ENCODE results near the gene RPN1. TPM values are rescaled to one million over a fixed set of nuclear protein-coding genes. Genes with fewer than 3 reads are reported as not detected.
A peak's percentile ranks its signal among the peaks of the same experiment; 100 is the strongest.
"Not testable (repeated sequence)": the region's sequence is repeated elsewhere in the genome, so short reads cannot be mapped to it uniquely, and the experiment has no call there.

The RPN1 gene
- total and polyA plus RNA-seq, 2 experiments from 2014 or later, result 419 to 422 TPM

DNA sequence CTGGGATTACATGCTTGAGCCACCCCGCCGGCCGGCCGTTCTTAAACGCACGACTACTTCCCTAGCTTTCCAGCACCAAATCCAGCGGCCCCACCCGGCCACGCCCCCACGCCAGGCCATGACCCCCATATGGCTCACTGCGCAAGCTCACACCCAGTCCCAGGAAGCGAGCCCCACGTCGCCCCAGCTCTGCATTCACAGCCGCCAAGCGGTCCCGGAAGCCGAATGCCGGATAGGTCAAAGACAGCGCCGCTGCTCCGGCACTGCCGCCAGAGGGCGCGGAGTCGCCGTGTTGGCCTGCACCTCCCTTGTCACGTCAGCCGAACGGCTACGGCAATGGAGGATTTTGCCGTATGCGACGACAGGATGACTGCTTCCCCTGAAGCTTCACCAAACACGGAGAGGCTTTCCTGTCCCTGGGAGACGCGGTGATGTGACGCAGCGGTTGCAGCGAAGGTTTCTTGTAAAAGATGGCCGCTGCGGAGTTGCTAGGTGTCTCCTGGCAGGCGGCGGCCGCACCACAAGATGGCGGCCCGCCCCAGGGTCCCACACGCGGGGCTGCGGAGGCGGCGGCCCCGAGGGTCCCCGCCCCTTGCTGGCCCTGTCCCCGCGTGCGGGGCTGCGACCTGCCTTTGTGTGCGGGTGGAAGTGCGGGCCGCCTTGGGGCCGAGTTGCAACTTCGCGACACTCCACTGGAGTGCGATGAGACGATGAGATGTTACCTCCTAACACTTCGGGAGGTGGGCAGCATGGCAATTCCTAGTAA lies 30.2 kb upstream of the RPN1 start:
- H3K36me3 ChIP-seq (replicated peaks; ENCODE audit: insufficient read depth, low read depth), result no peaks in the 10 kb centered on the region
- no peaks in the 10 kb centered on the region for H3K27me3 ChIP-seq

DNA sequence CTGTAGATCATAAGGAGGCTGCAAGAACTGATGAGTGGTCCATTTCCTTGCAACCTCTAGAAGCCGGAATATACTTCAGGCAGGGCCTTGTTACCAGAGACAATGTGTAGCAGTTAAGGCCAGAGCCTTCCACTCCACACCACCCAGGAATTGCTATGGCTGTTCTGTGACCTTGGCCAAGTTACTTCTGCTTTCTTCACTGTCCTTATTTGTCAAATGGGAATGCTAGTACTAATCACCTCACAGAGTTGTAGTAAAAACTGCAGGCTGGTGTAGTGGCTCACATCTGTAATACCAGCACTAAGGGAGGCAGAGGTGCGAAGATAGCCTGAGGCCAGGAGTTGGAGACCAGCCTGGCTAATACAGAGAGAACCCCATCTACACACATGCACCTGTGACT lies 28.7 kb upstream of the RPN1 start:
- Histone ChIP-seq H3K27me3 (no peaks in the 10 kb centered on the region), H2AFZ (no peak overlapping the region), H3K4me1 (ENCODE audit: insufficient read depth) (no peaks in the 10 kb centered on the region), H3K4me3 (no peak overlapping the region), H3K4me2 (no peak overlapping the region), H3K9me3 (ENCODE audit: low read depth) (no peaks in the 10 kb centered on the region), H3K27ac (no peak overlapping the region), H3K36me3 (replicated peaks; ENCODE audit: insufficient read depth, low read depth) (no peaks in the 10 kb centered on the region), H3K9me2 (replicated peaks; ENCODE audit: insufficient read depth) (no peaks in the 10 kb centered on the region), H3K79me2 (peaks cover 3% of the 10 kb centered on the region), H4K20me1 (ENCODE audit: insufficient read depth, poor library complexity, severe bottlenecking) (no peaks in the 10 kb centered on the region)
- DNase-seq (ENCODE audit: low spot score), result no peak
- WGBS (ENCODE audit: low lambda C conversion rate, missing lambda C conversion rate), result 96% methylated on average over 2 of the region's 2 CpGs
- TF ChIP-seq, protein P1, sequence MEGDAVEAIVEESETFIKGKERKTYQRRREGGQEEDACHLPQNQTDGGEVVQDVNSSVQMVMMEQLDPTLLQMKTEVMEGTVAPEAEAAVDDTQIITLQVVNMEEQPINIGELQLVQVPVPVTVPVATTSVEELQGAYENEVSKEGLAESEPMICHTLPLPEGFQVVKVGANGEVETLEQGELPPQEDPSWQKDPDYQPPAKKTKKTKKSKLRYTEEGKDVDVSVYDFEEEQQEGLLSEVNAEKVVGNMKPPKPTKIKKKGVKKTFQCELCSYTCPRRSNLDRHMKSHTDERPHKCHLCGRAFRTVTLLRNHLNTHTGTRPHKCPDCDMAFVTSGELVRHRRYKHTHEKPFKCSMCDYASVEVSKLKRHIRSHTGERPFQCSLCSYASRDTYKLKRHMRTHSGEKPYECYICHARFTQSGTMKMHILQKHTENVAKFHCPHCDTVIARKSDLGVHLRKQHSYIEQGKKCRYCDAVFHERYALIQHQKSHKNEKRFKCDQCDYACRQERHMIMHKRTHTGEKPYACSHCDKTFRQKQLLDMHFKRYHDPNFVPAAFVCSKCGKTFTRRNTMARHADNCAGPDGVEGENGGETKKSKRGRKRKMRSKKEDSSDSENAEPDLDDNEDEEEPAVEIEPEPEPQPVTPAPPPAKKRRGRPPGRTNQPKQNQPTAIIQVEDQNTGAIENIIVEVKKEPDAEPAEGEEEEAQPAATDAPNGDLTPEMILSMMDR (IDR thresholded peaks at IDR 0.05; ENCODE audit: poor library complexity), result no peak
- no peak for TF ChIP-seq EZH2phosphoT487 (IDR thresholded peaks at IDR 0.05; ENCODE audit: low read depth, severe bottlenecking, unreplicated experiment)

More for the DNA sequence above, 30.2 kb upstream of the RPN1 start:
- Histone ChIP-seq H3K9me2 (replicated peaks; ENCODE audit: insufficient read depth) (no peaks in the 10 kb centered on the region), H3K9me3 (ENCODE audit: low read depth) (no peaks in the 10 kb centered on the region), H3K27ac (peak overlapping the region; percentile 95), H4K20me1 (ENCODE audit: insufficient read depth, poor library complexity, severe bottlenecking) (no peaks in the 10 kb centered on the region), H2AFZ (peak overlapping the region; percentile 70), H3K79me2 (peaks cover 3% of the 10 kb centered on the region), H3K4me1 (ENCODE audit: insufficient read depth) (no peaks in the 10 kb centered on the region), H3K4me3 (peak overlapping the region; percentile 12), H3K4me2 (peak overlapping the region; percentile 76)
- TF ChIP-seq, protein P1 (IDR thresholded peaks at IDR 0.05; ENCODE audit: poor library complexity), result peak; percentile 100
- no peak for TF ChIP-seq EZH2 (IDR thresholded peaks at IDR 0.05; ENCODE audit: borderline replicate concordance)
- WGBS (ENCODE audit: low lambda C conversion rate, missing lambda C conversion rate), result 1% methylated on average over 44 of the region's 67 CpGs
- peak; percentile 99 for DNase-seq (ENCODE audit: low spot score)

DNA sequence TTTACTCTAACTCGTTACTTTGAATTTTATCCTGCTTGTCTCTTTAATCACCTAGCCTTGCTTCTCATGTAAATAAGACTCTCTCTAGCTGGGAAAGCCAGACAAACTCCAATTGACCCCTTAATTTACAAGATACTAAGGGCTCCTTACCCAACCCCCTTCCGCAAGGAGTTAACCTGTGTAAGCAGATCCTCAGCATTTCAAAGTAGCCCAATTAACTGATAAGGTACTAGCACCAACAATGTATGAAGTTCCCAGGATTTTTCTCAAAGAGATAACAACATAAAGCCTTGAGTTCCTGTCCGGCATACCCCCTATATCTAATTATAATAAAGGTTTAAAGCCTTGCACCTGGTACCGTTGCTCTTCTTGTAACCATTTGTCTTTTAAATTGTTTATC lies 25.2 kb upstream of the RPN1 start:
- not testable (repeated sequence) for H3K36me3 ChIP-seq (replicated peaks; ENCODE audit: insufficient read depth, low read depth); H3K27me3 ChIP-seq; H3K79me2 ChIP-seq; H3K4me1 ChIP-seq (ENCODE audit: insufficient read depth); H4K20me1 ChIP-seq (ENCODE audit: insufficient read depth, poor library complexity, severe bottlenecking); DNase-seq (ENCODE audit: low spot score); H3K9me3 ChIP-seq (ENCODE audit: low read depth); H3K4me3 ChIP-seq; H2AFZ ChIP-seq; H3K9me2 ChIP-seq (replicated peaks; ENCODE audit: insufficient read depth); H3K27ac ChIP-seq
- 20% methylated on average over 4 of the region's 4 CpGs for WGBS (ENCODE audit: low lambda C conversion rate, missing lambda C conversion rate)
- H3K4me2 ChIP-seq, result peak overlapping the region; percentile 64

DNA sequence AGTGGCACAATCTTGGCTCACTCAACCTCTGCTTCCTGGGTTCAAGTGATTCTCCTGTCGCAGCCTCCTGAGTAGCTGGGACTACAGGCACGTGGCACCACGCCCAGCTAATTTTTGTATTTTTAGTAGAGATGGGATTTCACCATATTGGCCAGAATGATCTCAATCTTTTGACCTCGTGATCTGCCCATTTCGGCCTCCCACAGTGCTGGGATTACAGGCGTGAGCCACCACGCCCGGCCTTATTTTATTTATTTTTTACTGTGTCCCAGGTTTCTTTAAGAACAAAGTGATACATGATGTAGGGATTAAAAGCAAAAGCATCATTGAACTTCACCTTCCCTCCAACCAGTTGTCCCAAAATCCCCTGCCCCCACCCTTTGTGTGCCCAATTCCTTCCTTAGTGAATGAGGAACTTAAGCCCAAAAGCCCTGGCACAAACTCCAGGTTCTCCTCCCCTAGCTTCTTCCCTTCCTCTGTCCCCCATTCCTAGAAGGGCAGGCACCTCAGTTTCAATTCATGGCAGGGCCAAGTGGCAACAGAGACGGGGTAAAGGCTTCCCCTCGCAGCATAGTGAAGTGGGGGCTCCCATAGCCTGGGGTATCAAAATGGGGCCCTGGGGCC lies 23.7 kb upstream of the RPN1 start:
- Histone ChIP-seq H2AFZ (no peak overlapping the region), H3K9me3 (ENCODE audit: low read depth) (no peaks in the 10 kb centered on the region), H3K4me2 (no peak overlapping the region), H4K20me1 (ENCODE audit: insufficient read depth, poor library complexity, severe bottlenecking) (no peaks in the 10 kb centered on the region), H3K79me2 (no peaks in the 10 kb centered on the region), H3K4me3 (no peak overlapping the region), H3K27me3 (no peaks in the 10 kb centered on the region), H3K9me2 (replicated peaks; ENCODE audit: insufficient read depth) (no peaks in the 10 kb centered on the region), H3K4me1 (ENCODE audit: insufficient read depth) (no peaks in the 10 kb centered on the region), H3K36me3 (replicated peaks; ENCODE audit: insufficient read depth, low read depth) (no peaks in the 10 kb centered on the region), H3K27ac (no peak overlapping the region)
- DNase-seq (ENCODE audit: low spot score), result no peak
- TF ChIP-seq, protein P1 (IDR thresholded peaks at IDR 0.05; ENCODE audit: poor library complexity), result no peak
- TF ChIP-seq EZH2 (IDR thresholded peaks at IDR 0.05; ENCODE audit: borderline replicate concordance), result no peak
- TF ChIP-seq EZH2phosphoT487 (IDR thresholded peaks at IDR 0.05; ENCODE audit: low read depth, severe bottlenecking, unreplicated experiment), result no peak
- WGBS (ENCODE audit: low lambda C conversion rate, missing lambda C conversion rate), result 94% methylated on average over 10 of the region's 10 CpGs
